KMS-11 (cell line): ENCODE results near the gene TMEM184B.

Experiments used
- H2AFZ ChIP-seq: fragments of 200-600 bp; sonication (generic); 2 replicates; pipeline ENCODE4 v1.6.1; 2016; ENCODE audit warnings: antibody characterized with exemption, mixed run types, low read depth
- H3K27ac ChIP-seq: fragments of 200-600 bp; sonication (generic); 2 replicates; pipeline ENCODE4 v1.6.1; 2016; ENCODE audit warnings: mild to moderate bottlenecking, mixed run types
- H3K27me3 ChIP-seq: fragments of 200-600 bp; sonication (generic); 2 replicates; pipeline ENCODE4 v1.6.1; 2017; ENCODE audit warnings: mild to moderate bottlenecking, low read depth, mixed run types, moderate library complexity; ENCODE audit not compliant: insufficient read depth
- H3K36me3 ChIP-seq: fragments of 200-600 bp; sonication (generic); 2 replicates; pipeline ENCODE4 v1.6.1; 2017; ENCODE audit warnings: mild to moderate bottlenecking, mixed run types; ENCODE audit not compliant: insufficient read depth
- H3K4me1 ChIP-seq: fragments of 200-600 bp; sonication (generic); 2 replicates; pipeline ENCODE4 v1.6.1; 2016; ENCODE audit warnings: mild to moderate bottlenecking, low read depth, mixed run types; ENCODE audit not compliant: poor library complexity, severe bottlenecking
- H3K4me2 ChIP-seq: fragments of 200-600 bp; sonication (generic); 2 replicates; pipeline ENCODE4 v1.7.0; 2016; ENCODE audit warnings: mild to moderate bottlenecking, mixed run types
- H3K4me3 ChIP-seq: fragments of 200-600 bp; sonication (generic); IDR thresholded peaks from 2 replicates; pipeline ENCODE4 v1.6.1; 2017; ENCODE audit warnings: low read depth, low read length, mixed read lengths; ENCODE audit not compliant: insufficient read depth
- H3K79me2 ChIP-seq: fragments of 200-600 bp; sonication (generic); 2 replicates; pipeline ENCODE4 v1.6.1; 2016; ENCODE audit warnings: low read depth, mixed run types; ENCODE audit not compliant: insufficient read depth
- H3K9ac ChIP-seq: fragments of 200-600 bp; sonication (generic); 2 replicates; pipeline ENCODE4 v1.6.1; 2016; ENCODE audit warnings: mild to moderate bottlenecking, mixed run types
- H4K20me1 ChIP-seq: fragments of 200-600 bp; sonication (generic); 2 replicates; pipeline ENCODE4 v1.6.1; 2016; ENCODE audit warnings: mild to moderate bottlenecking, mixed run types; ENCODE audit not compliant: insufficient read depth
- CTCF ChIP-seq: fragments of 200-600 bp; sonication (generic); conservative IDR thresholded peaks from 2 replicates; pipeline ENCODE4 v1.6.1; 2017; ENCODE audit warnings: low read depth, mild to moderate bottlenecking, antibody characterized with exemption, low read length, moderate library complexity, mixed read lengths

The TMEM184B gene

GRCh38 chr22:38317995-38318715, 45.3 kb upstream of the TMEM184B start:
- no peaks in the 10 kb centered on the region; the same call in 1 of the 2 replicates for H3K36me3 ChIP-seq
- peaks cover 37% of the 10 kb centered on the region for H3K79me2 ChIP-seq
- no peak overlapping the region for H3K4me3 ChIP-seq
- no peaks in the 10 kb centered on the region; the same call in 1 of the 2 replicates for H4K20me1 ChIP-seq
- TF ChIP-seq CTCF, result no peak
- peak overlapping the region; percentile 89 for H3K4me2 ChIP-seq
- no peak overlapping the region for H3K27ac ChIP-seq
- peak overlapping the region; percentile 90; the same call in 1 of the 2 replicates for H2AFZ ChIP-seq
- peaks cover 20% of the 10 kb centered on the region for H3K4me1 ChIP-seq
- peak overlapping the region; percentile 75; the same call in 1 of the 2 replicates for H3K9ac ChIP-seq
- no peaks in the 10 kb centered on the region for H3K27me3 ChIP-seq

- Histone ChIP-seq H3K4me3 (peak within 1 kb of the TSS; percentile 20), H4K20me1 (no peaks in the 10 kb centered on the region; the same call in 1 of the 2 replicates), H3K79me2 (peaks cover 45% of the 10 kb centered on the region), H3K36me3 (no peaks in the 10 kb centered on the region; the same call in 1 of the 2 replicates), H3K4me2 (peak within 1 kb of the TSS; percentile 89), H3K27me3 (no peaks in the 10 kb centered on the region), H3K4me1 (peaks cover 20% of the 10 kb centered on the region), H3K9ac (peak within 1 kb of the TSS; percentile 97), H2AFZ (peak within 1 kb of the TSS; percentile 90), H3K27ac (peak within 1 kb of the TSS; percentile 90)
- no peak for TF ChIP-seq CTCF
Observed at GRCh38 chr22:38317122-38317994, 44.5 kb upstream of the TMEM184B start, which contains the start of gene CSNK1E. CSNK1E (minus strand) TSS chr22:38317433; CDS start chr22:38314157, 3,276 bp downstream.

- Histone ChIP-seq H3K4me1 (peaks cover 20% of the 10 kb centered on the region), H3K36me3 (no peaks in the 10 kb centered on the region; the same call in 1 of the 2 replicates), H3K27me3 (no peaks in the 10 kb centered on the region), H3K9ac (peak overlapping the region; percentile 97), H3K79me2 (peaks cover 54% of the 10 kb centered on the region), H3K4me2 (peak overlapping the region; percentile 67), H3K27ac (peak overlapping the region; percentile 90), H2AFZ (peak overlapping the region; percentile 39), H3K4me3 (peak overlapping the region; percentile 20), H4K20me1 (no peaks in the 10 kb centered on the region; the same call in 1 of the 2 replicates)
- no peak for TF ChIP-seq CTCF
Observed at GRCh38 chr22:38316364-38317121, 43.7 kb upstream of the TMEM184B start.

- Histone ChIP-seq H3K27ac (peak overlapping the region; percentile 90), H3K9ac (peak overlapping the region; percentile 97), H3K4me3 (peak overlapping the region; percentile 20), H2AFZ (peak overlapping the region; percentile 39; the same call in 1 of the 2 replicates), H4K20me1 (no peaks in the 10 kb centered on the region; the same call in 1 of the 2 replicates), H3K27me3 (no peaks in the 10 kb centered on the region), H3K79me2 (peaks cover 60% of the 10 kb centered on the region), H3K36me3 (no peaks in the 10 kb centered on the region; the same call in 1 of the 2 replicates), H3K4me1 (peaks cover 20% of the 10 kb centered on the region), H3K4me2 (peak overlapping the region; percentile 67)
- TF ChIP-seq CTCF, result no peak
Observed at GRCh38 chr22:38315823-38316363, 43.1 kb upstream of the TMEM184B start.
